Mesenchymal stem cell (in vitro differentiated cells and primary cell): ENCODE measurements around the gene IFNLR1.

ENCODE experiments used
- DNase-seq: peaks from one replicate; pipeline ENCODE4 v3.0.0-alpha.2; 2013
- H2AFZ ChIP-seq: one replicate; pipeline ENCODE4 v1.6.1; 2013; ENCODE audit warnings: low read depth, mild to moderate bottlenecking, control low read depth, inconsistent platforms, low read length, moderate library complexity
- H2AK5ac ChIP-seq: 2 replicates; pipeline ENCODE4 v1.6.1; 2013; ENCODE audit warnings: low read length, moderate library complexity, mild to moderate bottlenecking, inconsistent platforms; ENCODE audit not compliant: severe bottlenecking
- H2BK120ac ChIP-seq: one replicate; pipeline ENCODE4 v1.6.1; 2013; ENCODE audit warnings: low read depth, mild to moderate bottlenecking, inconsistent platforms, low read length, moderate library complexity
- H2BK12ac ChIP-seq, 2 experiments: one replicate each; pipeline ENCODE4 v1.6.1; 2013; ENCODE audit warnings: inconsistent platforms in 2 of 2, low read length in 2 of 2, mild to moderate bottlenecking in 2 of 2, moderate library complexity in 2 of 2, control low read depth in 1 of 2
- H2BK15ac ChIP-seq: one replicate; pipeline ENCODE4 v1.6.1; 2013; ENCODE audit warnings: mild to moderate bottlenecking, low read depth, inconsistent platforms; ENCODE audit not compliant: poor library complexity, severe bottlenecking
- H2BK5ac ChIP-seq: 2 replicates; pipeline ENCODE4 v1.6.1; 2013; ENCODE audit warnings: low read depth, mild to moderate bottlenecking, low read length, control low read depth, inconsistent platforms; ENCODE audit not compliant: poor library complexity, severe bottlenecking
- H3K14ac ChIP-seq, 2 experiments: one replicate each; pipeline ENCODE4 v1.6.1; 2013; ENCODE audit warnings: inconsistent platforms in 2 of 2, low read length in 2 of 2, control low read depth in 1 of 2, mild to moderate bottlenecking in 1 of 2, moderate library complexity in 1 of 2
- H3K18ac ChIP-seq, 2 experiments: one replicate each; pipeline ENCODE4 v1.6.1; 2013; ENCODE audit warnings: inconsistent platforms in 2 of 2, low read length in 2 of 2, control low read depth in 1 of 2, low read depth in 1 of 2, mild to moderate bottlenecking in 1 of 2
- H3K23ac ChIP-seq, 2 experiments: one replicate each; pipeline ENCODE4 v1.6.1; 2013; ENCODE audit warnings: inconsistent platforms in 2 of 2, low read length in 2 of 2, mild to moderate bottlenecking in 2 of 2, moderate library complexity in 2 of 2, control low read depth in 1 of 2
- H3K27ac ChIP-seq: 2 replicates; pipeline ENCODE4 v1.5.1; 2013; ENCODE audit warnings: mild to moderate bottlenecking, moderate library complexity, low read length, control low read depth, inconsistent platforms; ENCODE audit not compliant: poor library complexity, severe bottlenecking
- H3K27me3 ChIP-seq, 2 experiments: 2 replicates each; pipeline versions ENCODE4 v1.6.1 to v1.7.0; 2013; ENCODE audit warnings: low read length in 2 of 2, mild to moderate bottlenecking in 2 of 2, moderate library complexity in 2 of 2, control low read depth in 1 of 2, inconsistent platforms in 1 of 2; ENCODE audit not compliant: control insufficient read depth in 1 of 2, insufficient read depth in 1 of 2
- H3K36me3 ChIP-seq, 2 experiments: 2 replicates each; pipeline versions ENCODE4 v1.6.1 to v1.7.0; 2013; ENCODE audit warnings: low read length in 2 of 2, control low read depth in 1 of 2, inconsistent platforms in 1 of 2, low read depth in 1 of 2, mild to moderate bottlenecking in 1 of 2; ENCODE audit not compliant: insufficient read depth in 2 of 2, control insufficient read depth in 1 of 2
- H3K4ac ChIP-seq, 2 experiments: one replicate each; pipeline ENCODE4 v1.6.1; 2013; ENCODE audit warnings: inconsistent platforms in 2 of 2, low read length in 2 of 2, mild to moderate bottlenecking in 2 of 2, moderate library complexity in 2 of 2, control low read depth in 1 of 2, low read depth in 1 of 2
- H3K4me1 ChIP-seq: 2 replicates; pipeline ENCODE4 v1.6.1; 2013; ENCODE audit warnings: low read depth, low read length, control low read depth; ENCODE audit not compliant: control insufficient read depth, insufficient read depth
- H3K4me2 ChIP-seq: 2 replicates; pipeline ENCODE4 v1.6.1; 2013; ENCODE audit warnings: low read length, mild to moderate bottlenecking, inconsistent platforms; ENCODE audit not compliant: poor library complexity, severe bottlenecking
- H3K4me3 ChIP-seq, 2 experiments: 2 replicates each; pipeline versions ENCODE4 v1.5.1 to v1.7.0; 2013; ENCODE audit warnings: low read length in 2 of 2, mild to moderate bottlenecking in 2 of 2, control low read depth in 1 of 2, low read depth in 1 of 2; ENCODE audit not compliant: insufficient read depth in 1 of 2
- H3K79me1 ChIP-seq: replicated peaks from 2 replicates; pipeline ENCODE4 v1.6.1; 2013; ENCODE audit warnings: mild to moderate bottlenecking, control low read depth, low read length, inconsistent platforms; ENCODE audit not compliant: poor library complexity, severe bottlenecking
- H3K9ac ChIP-seq: 2 replicates; pipeline ENCODE4 v1.7.0; 2013; ENCODE audit warnings: mild to moderate bottlenecking, low read length, moderate library complexity
- H3K9me3 ChIP-seq: 2 replicates; pipeline ENCODE4 v1.7.0; 2013; ENCODE audit warnings: mild to moderate bottlenecking, low read length; ENCODE audit not compliant: control insufficient read depth
- H4K8ac ChIP-seq: one replicate; pipeline ENCODE4 v1.6.1; 2013; ENCODE audit warnings: inconsistent platforms, mild to moderate bottlenecking, low read length, moderate library complexity
- H4K91ac ChIP-seq: one replicate; pipeline ENCODE4 v1.6.1; 2013; ENCODE audit warnings: mild to moderate bottlenecking, low read length, inconsistent platforms
- WGBS: methylation state at CpG from one replicate; pipeline ENCODE4 v1.1.7; 2013; ENCODE audit warnings: mixed read lengths; 5-methylcytosine and 5-hydroxymethylcytosine counted together

IFNLR1 gene

DNA sequence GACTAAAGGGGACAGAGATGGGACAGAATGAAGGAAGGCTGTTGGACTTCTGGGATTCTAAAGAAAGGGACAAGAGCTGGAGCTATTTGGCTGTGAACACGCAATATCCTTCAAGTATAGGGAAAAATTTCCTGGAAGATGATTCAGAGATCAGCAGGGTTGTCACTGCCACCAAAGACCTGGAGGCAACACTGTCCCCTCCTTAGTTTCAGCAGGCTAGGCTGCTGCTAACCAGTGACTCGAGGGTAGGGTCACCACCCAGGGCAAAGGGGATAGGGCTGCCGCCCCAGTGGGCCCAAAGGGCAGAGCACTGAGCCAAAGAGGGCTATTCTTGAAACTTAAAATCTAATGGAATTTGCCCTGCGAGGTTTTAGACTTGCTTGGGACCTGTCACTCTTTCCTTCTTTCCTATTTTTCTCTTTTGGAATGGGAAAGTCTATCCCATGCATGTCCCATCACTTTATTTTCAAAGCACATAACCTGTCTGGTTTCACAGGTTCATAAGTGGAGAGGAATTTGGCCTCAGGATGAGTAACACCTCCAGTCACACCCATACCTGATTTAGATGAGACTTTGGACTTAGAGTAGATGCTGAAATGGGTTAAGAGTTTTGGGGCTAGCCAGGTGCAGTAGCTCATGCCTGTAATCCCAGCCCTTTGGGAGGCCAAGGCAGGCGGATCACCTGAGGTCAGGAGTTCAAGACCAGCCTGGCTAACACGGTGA lies 11.9 kb downstream of the IFNLR1 start:
- H3K4me1 ChIP-seq = no peaks in the 10 kb centered on the region
- no peak overlapping the region for H3K27ac ChIP-seq
- no peak overlapping the region for H3K4ac ChIP-seq
- no peak overlapping the region for H2BK12ac ChIP-seq
- H2AK5ac ChIP-seq = no peak overlapping the region
- no peaks in the 10 kb centered on the region for H3K36me3 ChIP-seq
- H3K9ac ChIP-seq = no peak overlapping the region
- no peak overlapping the region for H4K8ac ChIP-seq
- no peak overlapping the region for H3K4me3 ChIP-seq
- H2AFZ ChIP-seq = no peak overlapping the region
- H3K27me3 ChIP-seq = peaks cover 21 to 46% of the 10 kb centered on the region in 2 experiments
- H2BK15ac ChIP-seq = no peak overlapping the region
- no peak overlapping the region for H4K91ac ChIP-seq
- no peak overlapping the region for H3K23ac ChIP-seq
- 68% methylated on average over 6 of the region's 6 CpGs for WGBS
- H3K4me2 ChIP-seq = no peak overlapping the region
- no peak overlapping the region for H3K14ac ChIP-seq
- H2BK5ac ChIP-seq = no peak overlapping the region
- DNase-seq = no peak
- no peak overlapping the region for H3K18ac ChIP-seq
- H3K9me3 ChIP-seq = no peaks in the 10 kb centered on the region
- no peak overlapping the region for H2BK120ac ChIP-seq
- no peaks in the 10 kb centered on the region for H3K79me1 ChIP-seq

DNA sequence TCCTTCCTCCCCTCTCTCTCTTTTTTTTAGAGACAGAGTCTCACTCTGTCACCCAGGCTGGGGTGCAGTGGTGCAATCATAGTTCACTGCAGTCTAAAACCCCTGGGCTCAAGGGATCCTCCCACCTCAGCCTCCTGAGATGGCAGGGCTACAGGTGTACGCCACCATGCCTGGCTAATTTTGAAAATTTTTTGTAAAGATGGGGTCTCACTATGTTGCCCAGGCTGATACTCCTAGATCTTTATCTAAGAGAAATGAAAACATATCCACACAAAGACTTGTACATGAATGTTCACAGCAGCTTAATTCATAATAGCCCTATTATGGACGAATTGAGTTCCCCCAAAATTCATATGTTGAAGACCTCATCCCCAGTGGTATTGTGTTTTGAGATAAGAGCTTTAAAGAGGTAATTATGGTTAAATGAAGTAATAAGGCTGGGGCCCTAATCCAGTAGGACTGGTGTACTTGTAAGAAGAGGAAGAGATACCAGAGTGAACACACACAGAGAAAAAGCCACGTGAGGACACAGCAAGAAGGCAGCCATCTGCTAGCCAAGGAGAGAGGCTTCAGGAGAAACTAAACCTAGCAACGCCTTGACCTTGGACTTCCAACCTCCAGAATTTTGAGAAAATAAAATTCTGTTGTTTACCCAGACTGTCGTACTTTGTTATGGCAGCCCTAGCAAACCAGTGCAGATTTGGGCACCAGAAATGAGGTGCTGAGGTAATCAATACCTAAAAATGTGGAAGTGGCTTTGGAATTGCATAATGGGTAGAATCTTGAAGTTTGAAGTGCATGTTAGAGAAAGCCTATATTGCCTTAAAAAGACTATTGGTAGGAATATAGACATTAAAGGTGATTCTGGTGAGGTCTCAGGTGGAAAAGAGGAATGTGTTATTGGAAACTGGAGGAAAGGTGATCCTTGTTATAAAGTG lies 13.2 kb downstream of the IFNLR1 start:
- no peak overlapping the region for H4K91ac ChIP-seq
- no peak overlapping the region for H2BK120ac ChIP-seq
- H3K4me2 ChIP-seq = no peak overlapping the region
- DNase-seq = no peak
- no peak overlapping the region for H3K14ac ChIP-seq
- 59% methylated on average over 4 of the region's 5 CpGs for WGBS
- no peak overlapping the region for H3K4me3 ChIP-seq
- peaks cover 28 to 49% of the 10 kb centered on the region in 2 experiments for H3K27me3 ChIP-seq
- no peak overlapping the region for H4K8ac ChIP-seq
- H2AK5ac ChIP-seq = no peak overlapping the region
- no peaks in the 10 kb centered on the region for H3K9me3 ChIP-seq
- H3K23ac ChIP-seq = no peak overlapping the region
- no peaks in the 10 kb centered on the region for H3K36me3 ChIP-seq
- no peak overlapping the region for H3K4ac ChIP-seq
- no peaks in the 10 kb centered on the region for H3K4me1 ChIP-seq
- H2BK5ac ChIP-seq = no peak overlapping the region
- no peak overlapping the region for H2BK15ac ChIP-seq
- no peaks in the 10 kb centered on the region for H3K79me1 ChIP-seq
- no peak overlapping the region for H2AFZ ChIP-seq
- H3K9ac ChIP-seq = no peak overlapping the region
- no peak overlapping the region for H3K18ac ChIP-seq
- H3K27ac ChIP-seq = no peak overlapping the region
- no peak overlapping the region for H2BK12ac ChIP-seq

DNA sequence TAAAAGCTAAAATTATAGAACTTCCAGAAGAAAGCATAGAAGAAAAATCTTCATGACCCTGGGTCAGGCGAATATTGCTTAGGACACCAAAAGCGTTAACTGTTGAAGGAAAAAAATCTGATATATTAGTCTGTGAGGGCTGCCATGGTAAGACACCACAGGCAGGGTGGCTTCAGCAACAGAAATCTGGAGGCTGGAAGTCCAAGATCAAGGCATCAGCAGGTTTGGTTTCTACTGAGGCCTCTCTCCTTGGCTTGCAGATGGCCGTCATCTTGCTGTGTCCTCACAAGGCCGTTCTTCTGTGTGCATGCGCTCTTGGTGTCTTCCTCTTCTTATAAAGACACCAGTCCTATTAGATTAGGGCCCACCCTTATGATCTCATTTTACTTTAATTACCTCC lies 14.5 kb downstream of the IFNLR1 start:
- 98% methylated on average over 5 of the region's 5 CpGs for WGBS
- Histone ChIP-seq H4K8ac (no peak overlapping the region), H2BK5ac (no peak overlapping the region)

DNA sequence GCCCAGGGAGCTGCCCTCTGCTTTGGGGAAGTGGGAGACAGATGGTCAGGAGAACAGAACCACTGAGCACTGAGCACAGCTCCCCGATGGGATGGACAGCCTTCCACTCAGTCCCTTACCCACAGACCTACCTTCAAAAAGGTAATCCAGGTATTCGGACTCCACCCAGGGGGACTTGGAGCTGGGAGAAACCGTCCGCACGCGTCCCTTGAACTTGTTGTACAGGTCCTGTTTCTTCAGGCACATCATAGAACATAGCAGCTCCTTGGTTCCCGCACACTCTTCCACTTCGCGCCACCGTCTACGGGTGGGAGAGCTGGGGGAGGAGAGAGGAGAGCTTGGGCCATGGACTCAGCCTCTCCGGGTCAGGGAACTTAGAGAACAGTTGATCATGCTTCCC lies 17.8 kb downstream of the IFNLR1 start:
- no peak overlapping the region for H4K91ac ChIP-seq
- no peak overlapping the region for H3K4me3 ChIP-seq
- H3K9ac ChIP-seq = no peak overlapping the region
- H3K4ac ChIP-seq = no peak overlapping the region
- no peak overlapping the region for H2AFZ ChIP-seq
- no peak overlapping the region for H3K23ac ChIP-seq
- no peaks in the 10 kb centered on the region for H3K36me3 ChIP-seq
- no peak overlapping the region for H3K4me2 ChIP-seq
- H2AK5ac ChIP-seq = no peak overlapping the region
- no peak overlapping the region for H3K27ac ChIP-seq
- no peak overlapping the region for H4K8ac ChIP-seq
- no peak overlapping the region for H2BK5ac ChIP-seq
- DNase-seq = no peak
- H3K14ac ChIP-seq = no peak overlapping the region
- WGBS = 94% methylated on average over 12 of the region's 12 CpGs
- no peaks in the 10 kb centered on the region for H3K79me1 ChIP-seq
- H2BK15ac ChIP-seq = no peak overlapping the region
- no peaks in the 10 kb centered on the region for H3K9me3 ChIP-seq
- no peaks in the 10 kb centered on the region for H3K4me1 ChIP-seq
- no peak overlapping the region for H2BK120ac ChIP-seq
- peaks cover 24 to 67% of the 10 kb centered on the region in 2 experiments for H3K27me3 ChIP-seq
- H3K18ac ChIP-seq = no peak overlapping the region
- no peak overlapping the region for H2BK12ac ChIP-seq

More for the DNA sequence above, 14.5 kb downstream of the IFNLR1 start:
- Histone ChIP-seq H2BK15ac (no peak overlapping the region), H3K14ac (no peak overlapping the region), H2AFZ (no peak overlapping the region), H3K9ac (no peak overlapping the region), H3K9me3 (no peaks in the 10 kb centered on the region), H2BK12ac (no peak overlapping the region), H3K4me3 (no peak overlapping the region), H3K27me3 (peaks cover 32 to 56% of the 10 kb centered on the region in 2 experiments), H3K4ac (no peak overlapping the region), H2AK5ac (no peak overlapping the region), H3K23ac (no peak overlapping the region), H3K4me1 (no peaks in the 10 kb centered on the region), H3K4me2 (no peak overlapping the region), H4K91ac (no peak overlapping the region), H3K36me3 (no peaks in the 10 kb centered on the region), H3K27ac (no peak overlapping the region), H3K18ac (no peak overlapping the region), H2BK120ac (no peak overlapping the region), H3K79me1 (no peaks in the 10 kb centered on the region)
- no peak for DNase-seq
